Measurements from ENCODE around the gene RGS3. TPM values are rescaled to one million over a fixed set of nuclear protein-coding genes. Genes with fewer than 3 reads are reported as not detected.

RGS3 gene
- total and polyA plus RNA-seq, 2 donors (not counting 3 experiments of a cell fraction or from before 2014, with no cell fraction given) = 356 to 416 TPM

DNA sequence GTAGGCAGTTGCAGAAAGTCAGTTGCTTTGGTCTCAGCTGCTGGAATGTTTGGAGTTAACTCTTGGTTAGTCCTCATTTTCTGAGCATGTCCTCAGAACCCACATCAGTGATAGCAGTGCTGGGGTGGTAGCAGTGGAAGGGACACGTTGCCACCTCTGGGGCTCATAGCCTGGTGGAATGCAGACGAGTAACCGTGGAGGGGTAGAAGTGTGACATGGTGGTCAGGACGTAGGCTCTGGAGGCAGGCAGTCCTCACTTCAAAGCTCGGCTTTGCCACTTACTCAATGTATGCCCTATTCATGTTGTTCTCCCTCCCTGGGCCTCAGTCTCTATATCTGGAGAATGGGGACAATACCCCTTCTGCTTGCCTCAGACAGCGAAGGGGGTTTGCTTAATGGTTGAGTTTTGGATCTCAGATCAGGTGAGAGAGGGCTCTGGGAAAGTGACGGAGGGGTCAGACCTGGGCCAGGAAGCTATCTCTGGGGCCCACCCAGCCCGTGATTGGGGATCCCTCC is 62.8 kb downstream of the RGS3 start:
- DNase-seq (ENCODE audit: low read depth, low spot score) = no peak
- Histone ChIP-seq H3K27ac (ENCODE audit: insufficient read depth, low read depth, low read length) (peak overlapping the region; percentile 25), H3K9me3 (replicated peaks; ENCODE audit: control insufficient read depth, insufficient read depth, low read length) (no peaks in the 10 kb centered on the region), H3K4me3 (replicated peaks in 1 of 3; ENCODE audit: insufficient read depth in 1 of 3, low read depth in 1 of 3, low read length in 3 of 3) (no peak overlapping the region), H3K9ac (replicated peaks; ENCODE audit: extremely low read depth, insufficient read depth, low read length) (no peak overlapping the region), H3K4me1 (ENCODE audit: control insufficient read depth, extremely low read depth, insufficient read depth, low read length) (peaks cover 40% of the 10 kb centered on the region), H2AFZ (ENCODE audit: low read depth, low read length) (no peak overlapping the region), H3K9me1 (replicated peaks; ENCODE audit: control insufficient read depth, extremely low read depth, insufficient read depth, low read length) (no peaks in the 10 kb centered on the region), H3K27me3 (ENCODE audit: control insufficient read depth in 2 of 2, insufficient read depth in 2 of 2, low read length in 2 of 2) (no peaks in the 10 kb centered on the region), H4K20me1 (replicated peaks; ENCODE audit: control insufficient read depth, extremely low read depth, insufficient read depth, low read length) (no peaks in the 10 kb centered on the region), H3K4me2 (ENCODE audit: insufficient read depth, low read length) (no peak overlapping the region), H3K36me3 (ENCODE audit: control insufficient read depth in 2 of 2, extremely low read depth in 1 of 2, insufficient read depth in 2 of 2, low read length in 2 of 2) (peaks cover 69 to 83% of the 10 kb centered on the region in 2 experiments), H3K79me2 (ENCODE audit: control insufficient read depth, insufficient read depth, low read length) (peaks cover 59% of the 10 kb centered on the region)
- POLR2A ChIA-PET = no interaction called here
- TF ChIP-seq FOS (IDR thresholded peaks at IDR 0.05; ENCODE audit: borderline replicate concordance, insufficient read depth, low read length) (no peak), POLR2AphosphoS5 (IDR thresholded peaks at IDR 0.05; ENCODE audit: insufficient read depth, low read depth, low read length) (no peak), GATA2 (IDR thresholded peaks at IDR 0.05; ENCODE audit: insufficient read depth, insufficient read length, low read depth, low read length) (no peak), EZH2 (IDR thresholded peaks at IDR 0.05; ENCODE audit: borderline replicate concordance, low read depth, low read length, severe bottlenecking) (no peak), POLR2A (IDR thresholded peaks at IDR 0.05; ENCODE audit: low read depth, low read length) (peak; percentile 12)
- TF ChIP-seq, protein P1, sequence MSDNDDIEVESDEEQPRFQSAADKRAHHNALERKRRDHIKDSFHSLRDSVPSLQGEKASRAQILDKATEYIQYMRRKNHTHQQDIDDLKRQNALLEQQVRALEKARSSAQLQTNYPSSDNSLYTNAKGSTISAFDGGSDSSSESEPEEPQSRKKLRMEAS (IDR thresholded peaks at IDR 0.05; ENCODE audit: insufficient read depth, insufficient read length) = no peak
- no peak for FAIRE-seq
- intact Hi-C loops (cut with micrococcal nuclease) = no loop called here
- CTCF ChIA-PET = interaction anchor here (1.1 to 4.3 kb wide), 3 partner anchors 65 to 130 kb away, joined by 3 to 48 read pairs (median 3); no protein-coding TSS in a partner anchor
- dilution Hi-C loops (cut with MboI; ENCODE audit: extremely low pct_ligation_motif_present, low sequenced_read_pairs) = no loop called here
- BruUV-seq (replicated peaks) = no TSS peak

DNA sequence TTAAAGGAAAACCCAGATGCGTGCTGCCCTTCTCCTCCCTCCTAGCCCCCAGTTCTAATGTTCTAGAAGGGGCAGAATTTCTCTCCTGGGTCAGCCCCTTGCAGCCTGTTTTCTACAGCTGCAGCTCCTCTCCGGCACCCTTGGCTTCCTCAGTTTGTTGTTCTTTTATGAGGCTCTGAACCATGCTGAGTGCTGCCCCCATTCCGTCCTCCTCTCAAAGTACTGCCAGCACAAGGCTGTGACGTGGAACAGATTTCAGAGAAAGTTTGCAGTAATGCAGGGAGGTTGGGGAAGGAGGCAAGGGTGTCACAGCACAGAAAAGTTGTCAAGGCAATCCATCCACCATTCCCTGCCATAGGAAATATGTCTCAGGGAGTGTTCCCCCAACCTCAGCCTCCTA is 63.3 kb downstream of the RGS3 start:
- dilution Hi-C loops (cut with MboI; ENCODE audit: extremely low pct_ligation_motif_present, low sequenced_read_pairs) = no loop called here
- ChIA-PET CTCF (interaction anchor here (0.8 to 1.2 kb wide), 2 partner anchors 81 to 129 kb away, joined by 3 read pairs; no protein-coding TSS in a partner anchor), POLR2A (no interaction called here)
- Histone ChIP-seq H3K4me2 (ENCODE audit: insufficient read depth, low read length) (no peak overlapping the region), H3K79me2 (ENCODE audit: control insufficient read depth, insufficient read depth, low read length) (peaks cover 54% of the 10 kb centered on the region), H3K4me3 (replicated peaks in 1 of 3; ENCODE audit: insufficient read depth in 1 of 3, low read depth in 1 of 3, low read length in 3 of 3) (no peak overlapping the region), H3K36me3 (ENCODE audit: control insufficient read depth in 2 of 2, extremely low read depth in 1 of 2, insufficient read depth in 2 of 2, low read length in 2 of 2) (peaks cover 70 to 86% of the 10 kb centered on the region in 2 experiments), H3K9me3 (replicated peaks; ENCODE audit: control insufficient read depth, insufficient read depth, low read length) (no peaks in the 10 kb centered on the region), H3K9me1 (replicated peaks; ENCODE audit: control insufficient read depth, extremely low read depth, insufficient read depth, low read length) (no peaks in the 10 kb centered on the region), H2AFZ (ENCODE audit: low read depth, low read length) (no peak overlapping the region), H3K27me3 (ENCODE audit: control insufficient read depth in 2 of 2, insufficient read depth in 2 of 2, low read length in 2 of 2) (no peaks in the 10 kb centered on the region), H4K20me1 (replicated peaks; ENCODE audit: control insufficient read depth, extremely low read depth, insufficient read depth, low read length) (no peaks in the 10 kb centered on the region), H3K9ac (replicated peaks; ENCODE audit: extremely low read depth, insufficient read depth, low read length) (no peak overlapping the region), H3K27ac (ENCODE audit: insufficient read depth, low read depth, low read length) (no peak overlapping the region), H3K4me1 (ENCODE audit: control insufficient read depth, extremely low read depth, insufficient read depth, low read length) (peaks cover 34% of the 10 kb centered on the region)
- no peak for DNase-seq (ENCODE audit: low read depth, low spot score)
- TF ChIP-seq POLR2A (IDR thresholded peaks at IDR 0.05; ENCODE audit: low read depth, low read length) = peak; percentile 5
- TF ChIP-seq, protein P1 (IDR thresholded peaks at IDR 0.05; ENCODE audit: insufficient read depth, insufficient read length) = no peak
- no TSS peak for BruUV-seq (replicated peaks)
- intact Hi-C loops (cut with micrococcal nuclease) = no loop called here
- FAIRE-seq = no peak
